ENCODE data around the gene RANBP10. TPM values are rescaled to one million over a fixed set of nuclear protein-coding genes. Genes with fewer than 3 reads are reported as not detected.
A peak's percentile ranks its signal among the peaks of the same experiment; 100 is the strongest.

The RANBP10 gene
- total and polyA plus RNA-seq, 2 of the 13 experiments (the other 11 are each of a cell fraction or from before 2014, with no cell fraction given), result 9.2 to 22.7 TPM

DNA sequence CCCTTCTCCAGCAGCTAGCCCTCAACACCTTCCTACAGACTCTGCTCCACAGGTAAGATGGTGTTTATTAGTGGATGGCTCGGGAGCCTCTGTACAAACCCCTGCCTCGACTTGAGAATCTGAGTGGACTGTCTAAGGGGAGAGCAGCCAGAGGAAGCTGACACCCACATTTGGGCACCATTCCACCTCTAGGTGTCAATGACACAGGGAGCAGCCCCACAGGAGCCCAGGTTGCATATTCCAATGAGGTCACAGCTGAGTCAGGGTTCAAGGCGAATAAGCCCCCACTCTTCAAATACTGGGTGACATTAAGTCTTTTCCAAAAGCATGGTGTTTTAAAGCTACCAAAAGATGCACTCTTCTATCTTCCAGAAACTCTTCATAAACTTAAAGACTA is 31.9 kb downstream of the RANBP10 start:
- intact Hi-C loops (cut with micrococcal nuclease; ENCODE audit: unreplicated experiment) (no loop called here), in situ Hi-C loops (cut with HindIII; ENCODE audit: extremely low pct_ligation_motif_present, low pct_unique_long_range_greater_than_20kb) (no loop called here)
- Histone ChIP-seq H3K79me2 (ENCODE audit: insufficient read depth, low read length) (peaks cover 10% of the 10 kb centered on the region), H2AFZ (ENCODE audit: low read length) (no peak overlapping the region), H3K9ac (ENCODE audit: insufficient read depth, low read depth, low read length) (no peak overlapping the region), H3K4me2 (ENCODE audit: low read depth, low read length) (no peak overlapping the region), H3K27ac (ENCODE audit: extremely low read length, insufficient read depth, low read length) (peak overlapping the region; percentile 9), H3K4me1 (ENCODE audit: insufficient read depth, low read length) (peaks cover 23% of the 10 kb centered on the region), H3K36me3 (replicated peaks in 1 of 2; ENCODE audit: control insufficient read depth in 1 of 2, insufficient read depth in 2 of 2, low read length in 2 of 2) (peaks cover 2 to 19% of the 10 kb centered on the region in 2 experiments), H4K20me1 (ENCODE audit: insufficient read depth, low read length) (peaks cover 11% of the 10 kb centered on the region; the same call in 1 of the 2 replicates), H3K4me3 (replicated peaks in 1 of 3; ENCODE audit: insufficient read depth in 1 of 3, low read depth in 2 of 3, low read length in 3 of 3) (no peak overlapping the region), H3K9me3 (ENCODE audit: low read length) (peaks cover 5% of the 10 kb centered on the region; the same call in 1 of the 2 replicates), H3K27me3 (ENCODE audit: control insufficient read depth in 1 of 2, insufficient read depth in 2 of 2, low read length in 2 of 2) (no peaks in the 10 kb centered on the region)
- no peak for FAIRE-seq
- DNase-seq (ENCODE audit: low spot score), result no peak
- BruUV-seq (replicated peaks), result no TSS peak
- WGBS (ENCODE audit: low lambda C conversion rate), result 83% methylated on average over 3 of the region's 3 CpGs
- ChIA-PET CTCF (ENCODE audit: low intra/inter-chr PET ratio, low total read pairs) (no interaction called here), POLR2A (no interaction called here)
- ATAC-seq, result peak; percentile 46; the same call in 2 of the 3 replicates
- TF ChIP-seq, protein P1, sequence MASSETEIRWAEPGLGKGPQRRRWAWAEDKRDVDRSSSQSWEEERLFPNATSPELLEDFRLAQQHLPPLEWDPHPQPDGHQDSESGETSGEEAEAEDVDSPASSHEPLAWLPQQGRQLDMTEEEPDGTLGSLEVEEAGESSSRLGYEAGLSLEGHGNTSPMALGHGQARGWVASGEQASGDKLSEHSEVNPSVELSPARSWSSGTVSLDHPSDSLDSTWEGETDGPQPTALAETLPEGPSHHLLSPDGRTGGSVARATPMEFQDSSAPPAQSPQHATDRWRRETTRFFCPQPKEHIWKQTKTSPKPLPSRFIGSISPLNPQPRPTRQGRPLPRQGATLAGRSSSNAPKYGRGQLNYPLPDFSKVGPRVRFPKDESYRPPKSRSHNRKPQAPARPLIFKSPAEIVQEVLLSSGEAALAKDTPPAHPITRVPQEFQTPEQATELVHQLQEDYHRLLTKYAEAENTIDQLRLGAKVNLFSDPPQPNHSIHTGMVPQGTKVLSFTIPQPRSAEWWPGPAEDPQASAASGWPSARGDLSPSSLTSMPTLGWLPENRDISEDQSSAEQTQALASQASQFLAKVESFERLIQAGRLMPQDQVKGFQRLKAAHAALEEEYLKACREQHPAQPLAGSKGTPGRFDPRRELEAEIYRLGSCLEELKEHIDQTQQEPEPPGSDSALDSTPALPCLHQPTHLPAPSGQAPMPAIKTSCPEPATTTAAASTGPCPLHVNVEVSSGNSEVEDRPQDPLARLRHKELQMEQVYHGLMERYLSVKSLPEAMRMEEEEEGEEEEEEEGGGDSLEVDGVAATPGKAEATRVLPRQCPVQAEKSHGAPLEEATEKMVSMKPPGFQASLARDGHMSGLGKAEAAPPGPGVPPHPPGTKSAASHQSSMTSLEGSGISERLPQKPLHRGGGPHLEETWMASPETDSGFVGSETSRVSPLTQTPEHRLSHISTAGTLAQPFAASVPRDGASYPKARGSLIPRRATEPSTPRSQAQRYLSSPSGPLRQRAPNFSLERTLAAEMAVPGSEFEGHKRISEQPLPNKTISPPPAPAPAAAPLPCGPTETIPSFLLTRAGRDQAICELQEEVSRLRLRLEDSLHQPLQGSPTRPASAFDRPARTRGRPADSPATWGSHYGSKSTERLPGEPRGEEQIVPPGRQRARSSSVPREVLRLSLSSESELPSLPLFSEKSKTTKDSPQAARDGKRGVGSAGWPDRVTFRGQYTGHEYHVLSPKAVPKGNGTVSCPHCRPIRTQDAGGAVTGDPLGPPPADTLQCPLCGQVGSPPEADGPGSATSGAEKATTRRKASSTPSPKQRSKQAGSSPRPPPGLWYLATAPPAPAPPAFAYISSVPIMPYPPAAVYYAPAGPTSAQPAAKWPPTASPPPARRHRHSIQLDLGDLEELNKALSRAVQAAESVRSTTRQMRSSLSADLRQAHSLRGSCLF (CRISPR knock-in tag; IDR thresholded peaks at IDR 0.05; ENCODE audit: borderline replicate concordance), result no peak
- TF ChIP-seq HOXA9 (CRISPR knock-in tag; IDR thresholded peaks at IDR 0.05; ENCODE audit: borderline replicate concordance) (no peak), ZNF253 (CRISPR knock-in tag; IDR thresholded peaks at IDR 0.05; ENCODE audit: borderline replicate concordance) (no peak), ZNF672 (CRISPR knock-in tag; IDR thresholded peaks at IDR 0.05) (no peak), SSRP1 (CRISPR knock-in tag; IDR thresholded peaks at IDR 0.05) (no peak), KLF15 (CRISPR knock-in tag; IDR thresholded peaks at IDR 0.05; ENCODE audit: borderline replicate concordance) (no peak), ZNF557 (CRISPR knock-in tag; IDR thresholded peaks at IDR 0.05) (no peak), KDM3A (CRISPR knock-in tag; IDR thresholded peaks at IDR 0.05; ENCODE audit: low read depth) (no peak), NFKBIZ (CRISPR knock-in tag; IDR thresholded peaks at IDR 0.05) (no peak), ZNF550 (CRISPR knock-in tag; IDR thresholded peaks at IDR 0.05; ENCODE audit: borderline replicate concordance) (no peak), PHF5A (CRISPR knock-in tag; IDR thresholded peaks at IDR 0.05; ENCODE audit: low read depth, unreplicated experiment) (no peak), ZNF143 (CRISPR knock-in tag; IDR thresholded peaks at IDR 0.05) (no peak), ZNF224 (CRISPR knock-in tag; IDR thresholded peaks at IDR 0.05) (no peak), TARDBP (CRISPR knock-in tag; IDR thresholded peaks at IDR 0.05) (no peak), ETV6 (CRISPR knock-in tag; conservative IDR thresholded peaks at IDR 0.05) (no peak)
- TF ChIP-seq, protein P2, sequence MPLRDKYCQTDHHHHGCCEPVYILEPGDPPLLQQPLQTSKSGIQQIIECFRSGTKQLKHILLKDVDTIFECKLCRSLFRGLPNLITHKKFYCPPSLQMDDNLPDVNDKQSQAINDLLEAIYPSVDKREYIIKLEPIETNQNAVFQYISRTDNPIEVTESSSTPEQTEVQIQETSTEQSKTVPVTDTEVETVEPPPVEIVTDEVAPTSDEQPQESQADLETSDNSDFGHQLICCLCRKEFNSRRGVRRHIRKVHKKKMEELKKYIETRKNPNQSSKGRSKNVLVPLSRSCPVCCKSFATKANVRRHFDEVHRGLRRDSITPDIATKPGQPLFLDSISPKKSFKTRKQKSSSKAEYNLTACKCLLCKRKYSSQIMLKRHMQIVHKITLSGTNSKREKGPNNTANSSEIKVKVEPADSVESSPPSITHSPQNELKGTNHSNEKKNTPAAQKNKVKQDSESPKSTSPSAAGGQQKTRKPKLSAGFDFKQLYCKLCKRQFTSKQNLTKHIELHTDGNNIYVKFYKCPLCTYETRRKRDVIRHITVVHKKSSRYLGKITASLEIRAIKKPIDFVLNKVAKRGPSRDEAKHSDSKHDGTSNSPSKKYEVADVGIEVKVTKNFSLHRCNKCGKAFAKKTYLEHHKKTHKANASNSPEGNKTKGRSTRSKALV (CRISPR knock-in tag; IDR thresholded peaks at IDR 0.05), result no peak
- TF ChIP-seq, protein P3, sequence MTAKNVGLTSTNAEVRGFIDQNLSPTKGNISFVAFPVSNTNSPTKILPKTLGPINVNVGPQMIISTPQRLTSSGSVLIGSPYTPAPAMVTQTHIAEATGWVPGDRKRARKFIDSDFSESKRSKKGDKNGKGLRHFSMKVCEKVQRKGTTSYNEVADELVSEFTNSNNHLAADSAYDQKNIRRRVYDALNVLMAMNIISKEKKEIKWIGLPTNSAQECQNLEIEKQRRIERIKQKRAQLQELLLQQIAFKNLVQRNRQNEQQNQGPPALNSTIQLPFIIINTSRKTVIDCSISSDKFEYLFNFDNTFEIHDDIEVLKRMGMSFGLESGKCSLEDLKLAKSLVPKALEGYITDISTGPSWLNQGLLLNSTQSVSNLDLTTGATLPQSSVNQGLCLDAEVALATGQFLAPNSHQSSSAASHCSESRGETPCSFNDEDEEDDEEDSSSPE (CRISPR knock-in tag; IDR thresholded peaks at IDR 0.05), result no peak
- TF ChIP-seq, protein P4, sequence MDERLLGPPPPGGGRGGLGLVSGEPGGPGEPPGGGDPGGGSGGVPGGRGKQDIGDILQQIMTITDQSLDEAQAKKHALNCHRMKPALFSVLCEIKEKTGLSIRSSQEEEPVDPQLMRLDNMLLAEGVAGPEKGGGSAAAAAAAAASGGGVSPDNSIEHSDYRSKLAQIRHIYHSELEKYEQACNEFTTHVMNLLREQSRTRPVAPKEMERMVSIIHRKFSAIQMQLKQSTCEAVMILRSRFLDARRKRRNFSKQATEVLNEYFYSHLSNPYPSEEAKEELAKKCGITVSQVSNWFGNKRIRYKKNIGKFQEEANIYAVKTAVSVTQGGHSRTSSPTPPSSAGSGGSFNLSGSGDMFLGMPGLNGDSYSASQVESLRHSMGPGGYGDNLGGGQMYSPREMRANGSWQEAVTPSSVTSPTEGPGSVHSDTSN (CRISPR knock-in tag; IDR thresholded peaks at IDR 0.05), result no peak

Measured in HepG2 (cell line).